ENCODE data around the gene AVPI1.
A peak's percentile ranks its signal among the peaks of the same experiment; 100 is the strongest.
"Not testable (repeated sequence)": the region's sequence is repeated elsewhere in the genome, so short reads cannot be mapped to it uniquely, and the experiment has no call there.

Gene AVPI1

DNA sequence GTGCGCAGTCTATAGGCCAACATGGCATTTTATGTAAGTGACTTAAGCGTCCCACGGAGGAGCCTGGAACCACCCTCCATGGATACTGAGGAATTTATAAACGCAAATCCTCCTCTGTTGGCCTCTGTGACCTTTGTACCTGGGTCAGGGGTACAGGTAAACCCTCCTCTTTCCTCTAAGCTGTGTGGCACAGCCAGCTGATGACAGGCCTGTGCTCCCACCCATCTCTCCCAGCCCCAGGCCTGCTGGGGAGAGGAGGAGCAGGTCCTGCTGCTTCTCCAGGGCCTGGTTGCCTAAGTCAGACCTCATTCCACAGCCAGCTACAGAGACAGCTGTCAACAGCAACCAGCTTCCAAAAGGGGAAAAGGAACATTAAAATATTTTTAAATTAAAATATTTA is 5.0 kb downstream of the AVPI1 start:
- DNase-seq (ENCODE audit: low read depth), result no peak

DNA sequence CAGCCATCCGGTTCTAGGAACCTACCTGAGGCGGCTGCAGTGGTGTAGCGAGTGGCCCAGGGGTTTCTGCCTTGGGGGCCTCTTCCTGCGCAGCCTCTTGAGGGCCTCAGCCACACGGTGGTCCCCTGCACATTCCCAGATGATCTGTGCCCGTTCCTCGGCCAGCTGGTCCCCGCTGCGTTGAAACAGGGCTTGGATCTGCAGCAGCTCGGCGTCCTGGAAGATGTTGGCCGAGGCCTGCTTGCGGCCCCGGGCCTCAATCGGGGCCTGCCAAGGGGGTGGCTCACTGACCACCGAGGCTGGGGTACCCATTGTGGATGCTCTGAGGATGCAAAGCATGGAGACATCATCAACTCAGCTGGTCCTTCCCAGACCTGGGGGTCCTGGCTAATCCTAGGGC is 7.4 kb downstream of the AVPI1 start:
- no peak for DNase-seq (ENCODE audit: low read depth)

DNA sequence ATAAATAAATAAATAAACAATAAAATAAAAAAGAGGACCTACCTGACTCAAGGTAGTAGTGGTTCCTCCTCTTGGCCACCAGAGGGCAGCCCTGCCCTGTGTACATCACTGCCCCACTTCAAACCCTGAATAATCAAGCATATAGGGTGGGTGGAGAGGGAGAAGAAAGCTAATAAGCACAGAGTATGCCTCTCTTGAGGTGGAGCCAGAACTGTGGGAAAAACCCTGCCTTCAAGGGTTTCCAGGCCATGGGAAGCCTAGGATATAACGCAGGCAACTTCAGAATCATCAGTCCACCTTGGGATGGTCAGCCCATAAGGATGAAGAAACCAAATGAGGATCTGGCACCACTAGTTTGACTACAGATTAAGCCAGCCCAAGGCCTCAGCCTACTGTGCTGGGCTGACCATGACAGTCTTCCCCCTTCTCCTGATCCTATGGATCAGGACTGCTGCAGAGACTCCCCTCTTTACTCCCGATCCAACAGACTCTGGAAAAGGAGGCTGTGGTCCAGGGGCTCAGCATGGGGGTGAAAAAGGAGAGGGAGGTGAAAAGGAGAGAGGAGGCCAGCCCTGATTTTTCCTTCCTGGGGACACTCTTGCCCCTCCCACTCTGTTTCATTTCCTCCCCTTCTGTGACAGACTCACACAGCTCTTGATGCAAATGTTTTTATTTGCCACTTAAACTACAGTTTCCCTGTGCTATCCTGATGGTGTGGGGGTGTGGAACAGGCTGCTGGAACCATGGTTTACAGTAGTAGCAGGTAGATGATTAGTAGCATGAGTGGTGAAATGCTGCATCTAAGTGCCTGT is 10.1 kb downstream of the AVPI1 start:
- DNase-seq (ENCODE audit: low read depth), result no peak

DNA sequence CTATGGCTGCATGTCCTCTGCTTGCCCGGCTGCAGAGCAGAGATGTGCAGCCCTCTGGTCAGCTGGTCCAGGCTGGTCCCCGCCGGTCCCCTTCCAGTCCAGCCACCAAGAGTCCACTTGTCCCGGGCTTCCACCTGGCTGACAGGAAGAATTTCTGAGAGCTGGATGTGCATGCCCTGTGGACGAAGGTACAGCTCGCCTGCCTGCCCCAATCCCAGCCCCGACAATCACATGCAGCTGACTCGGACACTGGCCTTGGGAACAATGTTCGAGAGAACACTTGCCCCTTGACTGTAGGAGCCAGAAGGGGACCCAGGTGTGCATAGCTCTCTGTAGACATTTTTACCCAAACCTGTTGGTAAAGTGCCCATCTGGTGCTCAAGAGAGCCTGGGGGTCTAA is 11.8 kb downstream of the AVPI1 start:
- no peak for DNase-seq (ENCODE audit: low read depth)

DNA sequence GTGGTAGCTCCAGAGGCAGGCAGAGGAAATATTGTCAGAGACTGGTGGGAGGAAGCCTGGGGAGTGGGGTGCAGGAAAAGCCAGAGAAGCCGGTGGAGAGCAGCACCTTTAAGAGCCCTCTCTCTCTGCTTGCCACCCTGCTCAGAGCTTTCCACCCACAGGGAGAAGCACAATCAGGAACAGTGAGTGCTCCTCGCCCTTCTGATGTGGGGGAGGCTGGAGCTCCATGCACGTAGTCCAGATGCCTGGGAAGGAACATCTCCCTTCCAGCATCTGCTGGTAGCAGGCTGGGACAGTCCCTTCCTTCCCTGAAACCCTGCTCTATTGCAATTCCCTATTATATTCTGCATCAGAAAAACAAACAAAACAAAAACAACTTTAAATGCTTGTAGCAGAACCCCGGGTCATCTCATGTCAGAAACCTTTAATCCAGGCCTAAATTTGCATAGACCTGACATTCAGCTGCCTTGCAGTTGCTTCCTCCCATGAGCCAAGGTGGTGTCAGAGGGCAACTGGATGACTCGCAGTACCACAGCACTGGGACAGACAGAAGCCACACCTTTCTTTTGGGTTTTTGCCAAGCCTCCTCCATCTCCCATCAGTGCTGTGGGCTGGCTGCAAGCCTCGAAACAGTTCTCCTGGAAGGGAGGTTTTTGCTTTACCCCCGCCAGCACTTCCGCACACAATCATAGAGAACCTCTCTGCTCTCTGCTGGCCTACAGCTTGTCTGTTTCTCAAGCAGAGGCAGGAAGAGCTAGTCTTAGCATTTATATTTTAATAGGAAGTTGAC is 13.1 kb downstream of the AVPI1 start:
- no peak for DNase-seq (ENCODE audit: low read depth)

DNA sequence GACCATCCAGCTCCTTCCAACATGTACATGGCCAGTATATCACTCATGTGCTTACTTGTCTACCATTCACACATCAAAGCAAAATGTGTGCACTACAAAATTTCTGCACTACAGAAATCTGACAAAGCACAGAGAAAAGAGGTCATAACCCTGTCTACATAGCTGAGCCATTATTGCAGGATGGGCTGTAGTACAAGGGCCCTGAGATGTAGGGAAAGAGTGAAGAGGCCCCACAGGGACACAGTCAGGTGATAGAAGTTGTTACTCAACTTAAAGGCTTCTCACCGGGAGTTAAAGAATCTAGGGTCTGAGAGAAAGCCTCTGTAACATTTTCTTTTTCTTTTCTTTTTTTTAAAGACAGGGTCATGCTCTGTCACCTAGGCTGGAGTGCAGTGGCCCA is 17.5 kb downstream of the AVPI1 start:
- DNase-seq (ENCODE audit: low read depth), result no peak

DNA sequence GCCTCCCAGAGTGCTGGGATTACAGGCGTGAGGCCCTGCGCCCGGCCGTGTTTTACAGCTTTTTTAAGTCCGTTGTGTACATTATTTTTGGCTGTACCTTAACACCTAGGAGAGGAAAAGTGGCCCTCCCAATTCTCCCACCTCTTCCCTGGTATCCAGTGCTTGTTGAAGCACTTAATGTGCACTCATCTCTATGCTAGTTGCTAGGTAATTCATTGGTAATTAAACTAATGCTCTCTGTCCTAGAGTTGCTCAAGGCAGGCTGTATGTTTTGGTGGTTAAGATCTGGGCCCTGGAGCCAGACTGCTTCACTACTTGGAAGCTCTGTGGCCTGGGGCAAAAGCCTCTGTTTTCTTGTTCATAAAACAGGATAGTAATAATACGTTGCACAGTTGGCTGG is 19.6 kb downstream of the AVPI1 start:
- no peak for DNase-seq (ENCODE audit: low read depth)

DNA sequence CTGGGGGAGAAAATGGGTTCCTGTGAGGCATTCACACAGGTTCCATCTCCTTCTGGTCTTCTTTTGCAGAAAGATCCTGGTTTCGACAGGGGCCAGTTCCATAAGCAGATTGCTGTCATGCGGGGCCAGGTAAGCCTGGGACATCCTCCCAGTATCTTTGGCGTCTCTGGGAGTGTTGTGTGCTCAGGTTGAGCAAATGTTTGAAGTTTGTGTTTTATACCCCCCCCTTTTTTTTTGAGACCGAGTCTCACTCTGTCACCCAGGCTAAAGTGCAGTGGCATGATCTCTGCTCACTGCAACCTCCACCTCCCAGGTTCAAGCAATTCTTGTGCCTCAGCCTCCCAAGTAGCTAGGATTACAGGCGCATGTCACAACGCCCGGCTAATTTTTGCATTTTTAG is 20.0 kb downstream of the AVPI1 start:
- DNase-seq (ENCODE audit: low read depth), result no peak

DNA sequence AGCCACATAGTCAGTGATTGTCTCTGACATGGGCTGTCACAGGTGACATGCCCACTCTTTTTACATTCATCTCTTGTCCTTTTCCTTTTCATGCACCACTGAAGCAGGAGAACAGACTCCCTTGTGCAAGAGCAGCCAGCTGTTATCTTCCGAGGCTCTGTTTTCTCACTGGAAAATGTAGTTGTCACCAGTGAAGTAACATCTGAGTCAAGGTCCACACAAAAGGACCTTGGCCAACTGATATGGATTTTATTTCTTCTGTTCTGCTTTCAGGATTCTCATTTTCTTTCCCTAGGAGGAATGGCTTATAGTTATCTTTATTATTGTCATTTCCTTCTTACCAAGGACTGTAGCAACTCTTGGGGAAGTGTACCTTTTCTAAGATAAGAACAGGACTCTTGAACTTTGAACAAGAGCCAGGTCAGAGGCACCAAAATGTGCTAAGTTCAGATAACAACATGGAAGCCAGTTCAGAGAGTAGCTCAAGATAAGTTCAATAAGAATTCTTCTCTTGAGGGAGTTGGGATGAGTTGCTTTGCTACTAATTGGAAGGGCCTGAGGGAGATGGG is 22.7 kb downstream of the AVPI1 start:
- no peak for DNase-seq (ENCODE audit: low read depth)

DNA sequence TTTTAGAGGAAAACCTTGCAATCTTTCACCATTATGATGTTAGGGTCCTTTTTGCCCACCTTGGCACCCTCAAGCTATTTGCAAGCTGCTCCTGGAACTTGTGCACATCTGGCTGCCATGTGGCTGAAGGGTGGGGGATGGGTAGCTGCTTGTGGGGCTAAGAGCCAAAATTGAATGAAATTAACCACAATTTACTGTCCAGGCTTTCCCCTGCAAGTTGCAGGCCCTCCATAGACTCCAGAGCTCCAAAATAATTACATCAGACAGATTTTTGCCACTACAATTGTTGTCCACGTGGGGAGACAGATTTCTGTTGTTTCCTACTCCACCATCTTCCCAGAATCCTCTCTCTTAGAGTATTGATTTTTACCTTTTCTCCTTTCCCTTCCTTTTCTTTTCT is 27.5 kb downstream of the AVPI1 start:
- DNase-seq (ENCODE audit: low read depth), result peak; percentile 69

DNA sequence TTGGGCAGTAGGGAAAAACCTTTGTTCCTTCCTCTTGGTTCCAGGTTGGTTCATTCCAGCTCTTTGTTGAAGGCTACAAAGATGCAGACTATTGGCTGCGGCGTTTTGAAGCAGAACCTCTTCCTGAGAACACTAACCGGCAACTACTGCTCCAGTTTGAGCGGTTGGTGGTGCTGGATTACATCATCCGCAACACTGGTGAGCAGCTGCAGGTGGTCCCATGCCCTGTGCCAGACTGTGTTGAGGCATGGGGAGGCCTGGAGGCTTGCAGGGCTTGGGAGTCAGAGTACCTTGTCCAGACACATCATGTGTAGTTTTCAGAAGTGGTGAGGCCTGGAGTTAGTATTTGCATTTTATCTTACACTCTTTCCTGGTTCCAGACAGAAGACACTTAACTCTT is 30.3 kb downstream of the AVPI1 start:
- no peak for DNase-seq (ENCODE audit: low read depth)

DNA sequence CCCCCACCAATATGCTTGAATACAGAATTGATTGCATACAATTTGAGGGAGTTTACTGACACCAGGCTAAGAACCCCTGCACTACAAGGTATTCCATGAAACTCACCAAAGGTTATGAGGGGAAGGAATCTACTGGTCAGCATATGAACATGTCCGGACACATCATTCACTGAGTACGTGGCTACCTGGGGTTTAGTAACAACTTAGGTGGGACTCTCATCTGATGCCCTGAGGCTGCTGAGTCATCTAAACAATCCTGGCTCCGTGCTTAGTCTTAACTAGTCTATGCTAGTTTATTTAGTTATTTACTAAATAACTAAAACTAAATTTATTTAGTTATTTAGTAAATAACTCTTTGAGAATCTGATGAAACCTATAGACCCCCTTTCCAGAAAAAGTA is 35.3 kb downstream of the AVPI1 start:
- no peak for DNase-seq (ENCODE audit: low read depth)

DNA sequence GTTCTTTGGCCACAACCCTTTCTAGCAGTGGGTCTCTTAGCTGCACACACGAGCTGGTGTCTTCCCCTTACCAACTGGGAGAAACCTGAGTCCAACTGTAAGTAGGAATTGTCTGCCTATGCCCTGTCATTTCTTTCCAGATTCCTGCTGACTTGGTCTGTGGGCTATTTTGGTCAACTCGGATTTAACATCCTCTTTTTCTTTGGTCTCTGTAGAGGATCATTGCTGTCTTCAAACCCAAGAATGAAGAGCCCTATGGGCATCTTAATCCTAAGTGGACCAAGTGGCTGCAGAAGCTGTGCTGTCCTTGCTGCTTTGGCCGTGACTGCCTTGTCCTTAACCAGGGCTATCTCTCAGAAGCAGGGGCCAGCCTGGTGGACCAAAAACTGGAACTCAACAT is 36.3 kb downstream of the AVPI1 start:
- no peak for DNase-seq (ENCODE audit: low read depth)

DNA sequence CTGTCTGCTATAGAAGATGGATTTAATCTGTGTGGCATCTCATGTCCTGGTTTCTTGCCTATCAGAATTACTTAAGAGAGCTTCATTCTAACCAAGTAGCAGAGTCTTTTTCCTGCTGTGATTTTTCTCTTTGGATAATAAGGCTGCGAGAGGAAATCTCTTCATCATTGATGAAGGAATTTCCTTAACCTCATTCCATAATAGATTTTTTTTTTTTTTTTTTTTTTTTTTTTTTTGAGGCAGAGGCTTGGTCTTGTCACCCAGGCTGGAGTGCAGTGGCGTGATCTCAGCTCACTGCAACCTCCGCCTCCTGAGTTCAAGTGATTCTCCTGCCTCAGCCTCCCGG is 37.7 kb downstream of the AVPI1 start:
- DNase-seq (ENCODE audit: low read depth), result not testable (repeated sequence)

DNA sequence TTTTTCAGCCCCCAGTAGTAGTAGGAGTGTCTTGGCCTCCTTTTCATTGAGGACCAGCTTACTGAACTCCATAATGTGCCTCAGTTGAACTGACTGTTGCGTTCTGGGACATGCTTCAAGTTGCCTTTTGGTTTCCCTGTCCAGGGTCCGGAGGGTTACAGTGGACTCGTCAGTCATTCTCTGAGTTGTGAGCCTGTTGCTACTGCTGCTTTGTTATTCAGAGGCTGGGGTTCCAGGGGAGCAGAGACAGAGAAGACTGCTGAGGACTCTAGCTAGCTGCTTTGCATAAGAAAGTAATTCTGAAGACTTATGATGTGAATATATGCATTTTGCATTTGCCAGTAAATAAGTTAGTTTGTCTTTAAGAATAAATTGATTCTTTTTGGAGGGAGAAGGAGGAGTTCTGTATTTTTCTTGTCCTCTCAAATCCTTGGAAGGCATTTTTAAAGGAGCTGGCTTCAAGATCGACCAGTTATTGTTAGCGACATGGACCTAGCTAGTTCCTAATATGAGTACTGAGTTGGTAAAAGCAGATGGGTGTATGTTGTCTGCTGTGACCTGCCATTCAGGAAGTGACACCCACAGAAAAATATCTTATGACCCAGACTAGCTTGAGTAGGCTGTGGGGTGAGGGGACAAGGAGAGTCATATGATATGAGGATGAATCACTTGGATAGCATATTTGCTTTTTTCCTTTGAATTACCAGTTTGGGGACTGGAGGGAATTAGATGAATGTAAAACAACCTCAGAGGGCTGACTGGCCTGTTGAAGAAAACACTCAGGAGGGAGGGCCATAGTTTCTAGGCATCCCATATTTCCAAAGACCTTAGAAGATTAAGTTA is 38.3 kb downstream of the AVPI1 start:
- peak; percentile 68 for DNase-seq (ENCODE audit: low read depth)

DNA sequence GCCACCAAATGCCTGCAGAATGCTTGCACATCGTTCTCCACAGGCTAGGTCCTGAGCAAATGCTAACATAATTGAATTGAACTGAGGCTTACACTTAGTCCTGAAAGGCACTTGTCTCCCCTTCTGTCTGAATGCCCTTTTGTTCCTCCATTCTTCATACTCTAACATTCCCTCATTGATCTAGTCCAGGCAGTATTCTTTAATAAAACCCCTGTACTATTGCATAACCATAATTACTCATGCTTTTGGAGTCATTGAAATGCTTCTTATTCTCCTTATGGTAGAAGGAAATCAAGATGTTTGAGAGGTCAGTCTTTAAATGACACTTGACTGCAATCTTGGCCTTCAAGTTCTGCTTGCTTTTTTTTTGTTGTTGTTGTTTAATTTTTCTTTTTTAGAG is 39.5 kb downstream of the AVPI1 start:
- DNase-seq (ENCODE audit: low read depth), result peak; percentile 21

DNA sequence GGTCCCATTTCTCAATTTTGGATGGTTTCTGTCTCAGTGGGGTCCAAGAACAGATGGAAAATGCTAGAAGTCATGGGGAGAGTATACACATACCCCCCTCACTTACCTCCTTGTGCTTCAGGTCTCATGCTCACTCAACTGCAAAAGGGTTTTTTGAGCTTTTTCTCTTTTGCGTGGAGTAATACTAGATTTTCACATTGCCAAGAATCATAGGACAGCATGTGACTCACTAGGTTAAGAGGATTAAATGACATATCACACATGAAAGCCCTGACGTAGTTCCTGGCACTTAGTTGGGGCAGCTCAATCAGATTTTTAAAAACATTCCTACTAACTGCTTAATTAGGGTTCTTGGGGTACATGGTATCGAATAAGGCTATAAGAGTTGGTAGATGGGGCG is 42.1 kb downstream of the AVPI1 start:
- DNase-seq (ENCODE audit: low read depth), result no peak

DNA sequence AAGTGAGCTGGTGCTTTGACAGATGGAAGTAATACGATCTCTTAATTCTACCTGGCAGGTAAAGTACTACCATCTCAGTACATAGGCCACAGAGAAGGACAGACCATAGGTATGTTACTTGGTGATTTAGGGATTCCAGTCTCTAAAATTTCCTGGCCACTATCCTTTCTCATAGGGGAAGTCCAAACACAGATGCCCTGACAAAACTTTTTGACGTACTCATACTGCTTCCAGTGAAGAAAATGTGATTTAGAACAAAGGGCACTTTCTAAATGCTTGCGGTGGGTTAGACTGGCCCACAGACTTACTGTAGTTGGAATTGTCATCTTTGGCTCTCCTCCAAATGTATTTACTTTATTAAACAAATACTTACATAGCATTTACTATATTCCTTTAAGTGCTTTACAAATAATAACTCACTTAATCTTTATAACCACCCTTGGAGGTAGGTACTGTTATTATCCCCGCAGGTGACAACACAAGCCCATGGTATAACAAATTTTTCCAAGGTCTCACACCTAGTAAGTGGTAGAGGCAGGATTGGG is 43.5 kb downstream of the AVPI1 start:
- no peak for DNase-seq (ENCODE audit: low read depth)

DNA sequence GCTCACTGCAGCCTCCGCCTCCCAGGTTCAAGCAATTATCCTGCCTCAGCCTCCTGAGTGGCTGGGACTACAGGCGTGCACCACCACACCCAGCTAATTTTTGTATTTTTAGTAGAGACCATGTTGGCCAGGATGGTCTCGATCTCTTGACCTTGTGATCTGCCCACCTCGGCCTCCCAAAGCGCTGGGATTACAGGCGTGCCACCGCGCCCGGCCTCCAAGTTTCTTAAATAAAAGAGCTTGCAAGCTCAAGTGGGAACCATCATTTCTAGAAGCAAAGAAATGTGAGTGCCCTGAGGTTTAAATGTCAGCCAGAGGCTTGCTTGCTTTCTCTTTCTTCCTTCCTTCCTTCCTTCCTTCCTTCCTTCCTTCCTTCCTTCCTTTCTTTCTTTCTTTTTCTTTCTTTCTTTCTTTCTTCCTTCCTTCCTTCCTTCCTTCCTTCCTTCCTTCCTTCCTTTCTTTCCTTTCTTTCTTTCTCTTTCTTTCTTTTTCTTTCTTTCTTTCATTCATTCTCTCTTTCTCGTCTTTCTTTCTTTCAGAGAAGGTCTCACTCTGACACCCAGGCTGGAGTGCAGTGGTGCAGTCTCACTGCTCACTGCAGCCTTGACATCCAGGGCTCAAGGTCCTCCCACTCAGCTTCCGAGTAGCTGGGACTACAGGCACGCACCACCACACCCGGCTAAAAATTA is 44.4 kb downstream of the AVPI1 start:
- DNase-seq (ENCODE audit: low read depth), result not testable (repeated sequence)

DNA sequence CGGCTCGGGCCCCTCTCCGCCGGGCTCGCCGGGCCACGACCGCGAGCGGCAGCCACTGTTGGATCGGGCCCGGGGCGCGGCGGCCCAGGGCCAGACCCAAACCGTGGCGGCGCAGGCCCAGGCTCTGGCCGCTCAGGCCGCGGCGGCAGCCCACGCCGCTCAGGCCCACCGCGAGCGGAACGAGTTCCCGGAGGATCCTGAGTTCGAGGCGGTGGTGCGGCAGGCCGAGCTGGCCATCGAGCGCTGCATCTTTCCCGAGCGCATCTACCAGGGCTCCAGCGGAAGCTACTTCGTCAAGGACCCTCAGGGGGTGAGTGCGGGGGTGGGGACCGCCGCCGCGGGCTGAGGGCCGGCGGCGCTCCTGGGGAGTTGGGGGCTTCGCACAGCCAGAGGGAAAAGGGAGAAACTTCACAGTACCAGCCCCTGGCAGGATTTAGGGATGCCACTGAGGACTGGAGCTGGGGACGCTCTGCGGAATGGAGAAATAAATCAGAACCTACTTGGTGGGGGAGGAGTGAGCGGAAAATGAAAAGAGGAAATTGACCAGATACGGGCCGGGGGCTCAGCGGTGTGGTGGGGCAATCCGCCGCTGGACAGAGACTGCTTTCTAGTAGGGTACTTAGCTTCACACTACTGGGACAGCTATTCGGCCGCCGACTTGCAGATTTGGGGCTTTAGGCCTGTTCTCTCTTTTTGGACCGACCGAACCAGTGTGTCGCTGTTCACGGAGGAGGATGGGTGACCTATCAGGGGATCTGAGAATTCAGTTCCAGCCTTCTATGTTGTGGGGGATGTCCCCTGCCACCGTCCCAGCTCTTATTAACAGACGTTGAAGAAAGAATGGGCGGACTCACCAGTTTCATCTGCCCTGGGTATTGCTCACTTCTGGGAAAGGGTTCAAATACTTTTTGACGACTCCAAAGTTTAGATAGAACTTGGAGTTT is 45.9 kb downstream of the AVPI1 start:
- peak; percentile 24 for DNase-seq (ENCODE audit: low read depth)

All from fibroblast of the conjunctiva (primary cell).